Measurements from ENCODE around the gene TET3.

TET3 gene

DNA sequence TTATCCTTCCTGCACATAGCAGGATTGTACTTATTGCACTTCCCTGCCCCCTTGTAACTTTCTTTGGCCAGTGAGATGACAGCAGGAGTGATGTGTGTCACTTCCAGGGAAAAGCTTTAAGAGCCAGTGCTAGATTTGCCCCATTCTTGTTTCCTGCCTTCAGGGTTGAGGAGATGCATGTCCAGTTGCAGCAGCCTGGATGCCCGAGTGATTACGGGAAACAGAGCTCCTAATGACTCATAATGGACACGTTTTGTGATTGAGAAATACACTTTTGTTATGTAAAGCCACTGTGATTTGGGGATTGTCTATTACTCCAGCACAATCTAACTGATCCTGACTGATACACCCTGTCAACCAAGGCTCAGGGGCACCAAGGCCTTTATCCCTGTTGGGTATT is 5.0 kb upstream of the TET3 start:
- H3K4me3 ChIP-seq (replicated peaks in 1 of 2; ENCODE audit: low read depth in 2 of 2, low read length in 2 of 2): no peak overlapping the region
- TF ChIP-seq CTCF (IDR thresholded peaks at IDR 0.05; ENCODE audit: low read depth, low read length): no peak
- peak; percentile 85 to 92 for DNase-seq (ENCODE audit: low read depth in 2 of 2)

- TF ChIP-seq CTCF (IDR thresholded peaks at IDR 0.05; ENCODE audit: low read depth, low read length): no peak
- no peak overlapping the region for H3K4me3 ChIP-seq (replicated peaks in 1 of 2; ENCODE audit: low read depth in 2 of 2, low read length in 2 of 2)
- no peak for DNase-seq (ENCODE audit: low read depth in 2 of 2)
Observed at GRCh38 chr2:73980566-73980965, 4.1 kb upstream of the TET3 start.

GRCh38 chr2:73981081-73982001 is 3.4 kb upstream of the TET3 start:
- DNase-seq (ENCODE audit: low read depth in 2 of 2): peak; percentile 20 to 37
- H3K4me3 ChIP-seq (replicated peaks in 1 of 2; ENCODE audit: low read depth in 2 of 2, low read length in 2 of 2): peak overlapping the region; percentile 27 to 37
- TF ChIP-seq CTCF (IDR thresholded peaks at IDR 0.05; ENCODE audit: low read depth, low read length): no peak

- DNase-seq (ENCODE audit: low read depth in 2 of 2): peak; percentile 38 to 63
- TF ChIP-seq CTCF (IDR thresholded peaks at IDR 0.05; ENCODE audit: low read depth, low read length): no peak
- H3K4me3 ChIP-seq (replicated peaks in 1 of 2; ENCODE audit: low read depth in 2 of 2, low read length in 2 of 2): no peak overlapping the region
Observed at GRCh38 chr2:73982140-73982617, 2.5 kb upstream of the TET3 start.

GRCh38 chr2:73983322-73984202 is 1.1 kb upstream of the TET3 start:
- DNase-seq (ENCODE audit: low read depth in 2 of 2): no peak
- TF ChIP-seq CTCF (IDR thresholded peaks at IDR 0.05; ENCODE audit: low read depth, low read length): no peak
- H3K4me3 ChIP-seq (replicated peaks in 1 of 2; ENCODE audit: low read depth in 2 of 2, low read length in 2 of 2): peak overlapping the region; percentile 36 to 58

GRCh38 chr2:73984922-73985307 is 205 bp downstream of the TET3 start:
- peak in 1 of 2 donors; percentile 30 for DNase-seq (ENCODE audit: low read depth in 2 of 2)
- H3K4me3 ChIP-seq (replicated peaks in 1 of 2; ENCODE audit: low read depth in 2 of 2, low read length in 2 of 2): peak overlapping the region in 1 of 2 donors; percentile 58
- TF ChIP-seq CTCF (IDR thresholded peaks at IDR 0.05; ENCODE audit: low read depth, low read length): no peak

Measured in cardiac fibroblast (primary cell).